GM03348 (cell line): ENCODE results near the gene POLA1.
"Not testable (repeated sequence)": the region's sequence is repeated elsewhere in the genome, so short reads cannot be mapped to it uniquely, and the experiment has no call there.

Source experiments
- DNase-seq: peaks from one replicate; pipeline ENCODE4 v3.0.0; 2012; ENCODE audit warnings: low spot score

POLA1 gene

DNA sequence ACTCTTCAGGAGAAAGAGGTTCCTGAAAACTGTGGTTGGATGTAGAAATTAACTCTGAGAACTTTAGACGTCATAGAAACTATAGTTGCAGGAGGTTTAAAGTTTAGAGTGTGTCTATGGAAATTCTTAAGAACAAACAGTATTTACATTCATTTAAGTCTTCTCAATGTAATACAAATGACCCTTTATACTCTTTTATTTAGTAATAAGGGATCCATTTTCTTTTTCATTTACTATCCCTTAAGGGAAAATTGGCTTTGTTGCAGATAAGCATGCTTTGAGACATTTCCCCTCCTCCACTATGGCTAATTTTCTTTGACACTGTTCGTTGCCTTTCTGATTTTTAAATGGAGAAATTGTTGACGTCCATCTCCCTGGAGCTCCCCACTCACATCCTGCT, 96.4 kb downstream of the POLA1 start:
- DNase-seq, result no peak

DNA sequence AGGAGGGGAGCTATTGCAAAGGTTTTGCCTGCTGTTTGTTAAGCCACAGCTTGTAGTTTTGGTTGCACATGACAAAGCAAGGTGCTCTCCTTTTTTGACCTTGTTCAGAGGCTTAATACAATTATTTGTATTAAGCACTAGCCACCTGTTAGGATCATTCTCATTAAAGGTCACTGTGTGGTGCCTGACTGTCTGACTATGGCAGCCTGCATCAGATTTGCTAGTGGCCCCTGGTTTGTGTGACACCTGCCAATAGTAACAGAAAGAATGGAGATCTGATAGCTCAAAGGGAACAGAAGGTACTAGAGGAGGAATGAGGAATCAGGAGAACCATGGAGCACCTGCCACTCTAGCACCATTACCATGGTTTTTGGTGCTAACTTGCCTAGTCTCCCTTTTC, 102.5 kb downstream of the POLA1 start:
- DNase-seq, result no peak

DNA sequence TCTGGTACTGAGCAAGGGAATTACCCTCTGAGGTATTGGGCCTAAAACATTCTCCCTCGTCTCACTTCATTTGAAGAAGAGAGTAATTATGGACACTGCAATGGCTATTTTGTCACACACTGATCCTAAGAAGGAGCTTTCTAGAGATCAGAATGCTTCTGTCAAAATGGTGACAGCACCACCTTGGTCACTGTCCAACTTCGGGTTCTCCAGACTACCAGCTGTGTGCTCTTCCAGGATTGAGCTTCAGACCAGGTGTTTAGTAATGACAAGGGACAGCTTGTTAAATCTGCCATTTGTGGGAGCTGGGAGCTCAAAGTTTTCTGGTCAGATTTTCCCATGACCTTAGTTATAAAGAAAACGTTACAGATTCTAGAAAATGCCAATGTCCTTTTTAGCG, 105.4 kb downstream of the POLA1 start:
- no peak for DNase-seq

DNA sequence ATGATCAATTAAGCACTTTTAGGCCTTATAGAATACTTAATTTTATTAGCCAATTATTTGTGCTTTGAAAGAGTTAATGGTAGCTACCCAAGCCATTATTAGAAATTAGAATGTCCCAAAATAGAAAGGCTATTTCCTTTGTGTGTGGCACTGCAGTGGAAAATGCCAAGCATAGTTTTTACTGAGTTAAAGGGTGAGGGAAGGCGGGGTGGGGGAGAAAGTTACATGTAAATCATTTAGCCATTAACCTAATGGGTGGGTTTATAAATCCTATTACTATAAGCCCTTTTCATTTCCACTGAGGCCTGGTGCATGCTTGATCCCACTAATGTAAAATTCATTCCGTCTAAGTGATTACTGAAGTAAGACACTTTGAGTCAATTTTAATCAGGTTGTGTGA, 105.8 kb downstream of the POLA1 start:
- DNase-seq, result no peak

DNA sequence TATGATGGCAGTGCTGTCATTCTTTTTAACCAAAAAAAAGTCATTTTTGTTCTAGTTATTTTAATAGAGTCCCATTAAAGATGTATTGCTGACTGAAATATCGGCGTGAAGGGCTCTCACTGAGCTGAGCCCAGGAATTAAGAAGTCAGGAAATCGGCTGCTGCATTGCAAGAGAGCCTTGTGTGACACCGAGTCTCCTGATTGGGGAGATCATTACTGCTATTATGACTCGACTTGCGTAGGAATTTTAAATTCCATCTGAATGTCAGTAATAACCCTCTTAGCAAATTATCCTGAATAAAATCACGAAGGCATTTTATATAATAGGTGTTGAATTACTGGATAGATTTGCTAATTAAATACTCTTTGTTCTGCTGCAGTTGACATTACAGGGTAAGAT, 111.5 kb downstream of the POLA1 start:
- no peak for DNase-seq

DNA sequence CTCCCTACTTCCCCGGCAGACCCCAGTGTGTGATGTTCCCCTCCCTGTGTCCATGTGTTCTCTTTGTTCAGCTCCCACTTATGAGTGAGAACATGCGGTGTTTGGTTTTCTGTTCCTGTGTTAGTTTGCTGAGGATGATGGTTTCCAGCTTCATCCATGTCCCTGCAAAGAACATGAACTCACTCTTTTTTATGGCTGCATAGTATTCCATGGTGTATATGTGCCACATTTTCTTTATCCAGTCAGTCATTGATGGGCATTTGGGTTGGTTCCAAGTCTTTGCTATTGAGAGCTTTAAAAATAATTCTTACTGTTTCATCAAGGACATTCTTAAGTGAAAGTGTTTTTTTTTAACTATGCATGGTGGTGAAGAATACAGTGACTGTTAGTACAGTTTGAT, 126.1 kb downstream of the POLA1 start:
- not testable (repeated sequence) for DNase-seq

DNA sequence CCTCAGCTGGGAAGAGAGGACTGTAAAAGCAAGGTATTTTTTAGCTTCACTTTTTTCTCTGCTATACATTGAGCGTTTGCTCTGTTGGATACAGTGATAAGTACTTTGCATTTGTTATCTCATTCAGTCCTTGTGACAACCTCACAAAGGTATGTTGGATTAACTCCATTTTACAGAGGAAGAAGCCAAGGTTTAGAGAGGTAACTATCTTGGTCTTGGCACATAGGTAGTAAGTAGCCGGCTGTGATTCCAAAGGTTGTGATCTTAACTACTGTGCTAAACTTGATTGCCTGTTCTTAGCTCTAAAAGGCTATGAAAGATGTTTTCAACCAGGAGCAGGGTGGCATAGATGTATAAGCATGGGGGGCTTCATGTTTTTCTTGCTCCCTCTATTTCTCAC, 134.4 kb downstream of the POLA1 start:
- no peak for DNase-seq

DNA sequence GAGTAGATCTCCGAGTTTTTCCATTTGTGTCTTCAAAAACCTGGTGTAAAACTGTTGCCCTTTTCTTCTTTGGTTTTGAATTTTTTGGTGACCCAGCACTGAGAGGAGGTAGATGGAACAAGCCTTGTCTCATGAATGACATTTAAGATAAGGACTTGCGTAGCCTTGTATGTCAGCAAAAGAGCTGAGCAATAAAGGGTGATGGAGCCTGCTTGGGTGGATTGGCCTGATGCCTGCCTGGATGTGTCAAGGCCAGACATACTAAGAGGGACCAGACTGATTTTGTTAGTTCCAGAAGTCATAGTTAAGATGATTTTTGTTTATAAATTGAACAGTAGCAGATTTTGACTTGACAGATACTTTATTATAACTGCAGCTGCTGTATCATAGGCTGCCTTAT, 134.9 kb downstream of the POLA1 start:
- DNase-seq, result no peak

DNA sequence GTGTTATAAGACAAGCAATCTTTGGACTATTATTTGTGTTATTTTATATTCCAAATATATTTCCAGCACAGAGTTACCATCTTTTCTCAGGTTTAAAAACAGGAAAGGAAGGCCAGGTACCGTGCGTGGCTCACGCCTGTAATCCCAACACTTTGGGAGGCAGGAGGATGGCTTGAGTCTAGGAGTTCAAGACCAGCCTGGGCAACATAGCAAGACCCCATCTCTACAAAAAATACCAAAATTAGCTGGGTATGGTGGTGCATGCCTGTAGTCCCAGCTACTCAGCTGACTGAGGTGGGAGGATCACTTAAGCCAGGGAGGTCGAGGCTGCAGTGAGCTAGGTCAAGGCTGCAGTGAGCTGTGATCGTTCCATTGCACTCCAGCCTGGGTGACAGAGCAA, 140.0 kb downstream of the POLA1 start:
- no peak for DNase-seq

DNA sequence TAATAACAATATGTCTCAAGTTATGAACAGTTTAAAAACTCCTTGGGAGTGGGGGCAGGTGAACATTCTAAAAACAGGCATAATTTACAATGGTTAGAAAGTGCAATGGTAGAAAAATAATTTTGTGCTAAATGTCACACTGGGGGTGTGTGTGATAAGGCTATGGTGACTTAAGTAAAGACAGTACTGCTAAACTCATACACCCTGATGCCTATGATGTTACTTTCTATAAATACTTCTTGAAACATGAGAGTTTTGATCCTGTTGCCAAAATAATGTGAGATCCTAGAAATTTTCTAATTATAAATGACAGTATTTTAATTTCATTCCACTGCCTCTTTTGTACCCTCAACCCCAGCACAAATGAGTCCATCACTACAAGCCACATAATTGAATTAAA, 144.2 kb downstream of the POLA1 start:
- DNase-seq, result no peak

DNA sequence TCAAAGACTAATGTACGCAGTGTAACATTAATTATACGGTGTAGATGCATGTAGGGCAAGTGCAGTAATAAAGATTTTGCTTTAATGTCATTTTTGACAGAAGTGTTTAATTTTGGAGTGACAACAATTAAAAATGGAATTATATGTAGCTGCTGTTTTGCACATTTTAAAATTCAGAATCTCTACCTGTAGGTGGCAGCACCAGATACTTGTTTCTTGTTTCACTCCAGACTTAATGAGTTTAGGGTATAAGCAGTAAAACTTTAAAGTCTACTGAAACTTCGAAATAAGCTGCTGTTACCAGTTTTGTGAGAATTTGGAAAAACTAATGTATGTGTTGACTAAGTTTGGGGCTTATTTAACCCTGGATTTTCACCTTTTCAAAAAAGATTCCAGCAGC, 144.9 kb downstream of the POLA1 start:
- DNase-seq, result peak; percentile 11

DNA sequence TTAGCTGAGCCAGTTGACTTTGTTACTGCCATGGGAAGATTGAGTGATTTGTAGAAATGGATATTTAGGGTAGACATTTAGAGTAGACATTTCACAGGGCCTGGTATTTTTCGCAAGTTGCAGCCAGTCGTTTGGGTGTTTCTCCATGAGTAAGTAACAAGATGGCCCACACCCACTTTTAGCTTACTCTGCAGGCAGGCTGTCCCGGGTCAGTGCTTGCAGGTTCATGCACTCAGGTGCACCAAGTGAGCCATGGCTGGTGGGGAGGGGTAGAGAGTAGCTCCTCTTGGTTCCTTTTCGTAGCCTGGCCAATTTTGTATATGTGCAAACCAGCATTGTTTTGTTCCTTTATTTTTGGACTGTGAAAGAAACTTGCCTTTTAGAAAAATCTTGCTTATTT, 145.6 kb downstream of the POLA1 start:
- DNase-seq, result no peak

DNA sequence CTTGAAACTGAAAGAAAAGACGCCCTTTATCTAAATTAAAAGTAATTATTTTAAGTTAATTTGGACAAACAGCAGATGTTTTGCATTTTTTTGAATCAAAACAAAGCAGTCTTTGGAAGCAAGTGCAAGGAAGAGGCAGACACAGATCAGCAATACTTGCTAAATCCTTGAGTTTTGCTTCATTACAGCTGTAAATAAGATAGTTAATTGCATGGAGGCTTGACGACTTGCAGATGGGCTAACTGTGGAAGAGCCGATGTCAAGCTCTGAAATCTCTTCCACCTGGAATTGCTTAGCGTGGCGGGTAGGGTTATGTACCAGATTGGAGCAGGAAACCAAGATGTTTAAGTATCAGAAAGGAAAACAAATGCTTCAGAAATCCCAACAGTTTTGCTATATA, 148.8 kb downstream of the POLA1 start:
- DNase-seq, result no peak

DNA sequence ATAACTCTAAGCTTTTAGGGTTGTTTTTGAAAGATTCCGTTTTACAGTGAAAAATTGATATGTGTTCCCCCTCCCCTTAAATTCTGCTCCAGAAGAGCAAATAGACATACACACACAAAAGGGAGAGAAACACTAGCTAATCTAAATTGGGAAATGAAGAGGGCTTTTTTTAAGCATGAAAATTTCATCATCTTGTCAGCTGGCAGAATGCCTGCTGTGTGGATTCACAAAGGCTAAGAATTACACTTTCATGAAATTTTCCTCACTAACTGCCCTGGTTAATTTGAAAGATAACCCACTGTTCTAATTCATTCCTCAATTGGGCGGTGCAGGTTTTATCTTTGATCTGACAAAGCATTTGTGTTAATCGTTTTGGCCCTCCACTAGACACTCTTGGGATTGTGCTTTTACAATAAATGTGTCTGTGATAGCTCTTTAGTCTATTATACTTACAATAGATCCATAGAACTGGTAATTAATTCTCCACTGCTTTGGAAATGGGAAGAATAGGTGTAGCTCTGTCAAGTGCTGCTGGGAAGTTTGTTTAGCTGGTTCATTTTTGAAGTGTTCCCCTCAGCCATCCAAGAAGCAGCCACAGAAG, 152.9 kb downstream of the POLA1 start:
- peak; percentile 12 for DNase-seq

DNA sequence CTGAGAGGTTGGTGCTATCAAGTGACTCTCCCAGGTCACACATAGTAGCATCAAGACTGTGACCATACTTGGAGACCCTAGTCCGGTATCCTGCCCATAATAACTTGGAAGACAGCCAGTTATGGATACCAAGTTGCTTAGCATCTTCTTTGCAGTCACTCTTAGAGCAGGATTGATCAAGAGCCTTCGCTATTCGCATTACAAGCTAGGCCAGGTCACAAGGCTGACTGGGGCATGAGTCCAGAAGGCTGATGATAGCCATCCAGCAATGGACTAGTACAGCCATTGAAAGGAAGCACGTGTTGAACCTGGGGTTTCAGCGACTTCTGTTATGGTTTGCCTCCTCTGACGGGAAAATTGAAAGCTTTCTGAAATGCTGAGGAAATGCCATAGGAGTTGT, 157.6 kb downstream of the POLA1 start:
- no peak for DNase-seq

DNA sequence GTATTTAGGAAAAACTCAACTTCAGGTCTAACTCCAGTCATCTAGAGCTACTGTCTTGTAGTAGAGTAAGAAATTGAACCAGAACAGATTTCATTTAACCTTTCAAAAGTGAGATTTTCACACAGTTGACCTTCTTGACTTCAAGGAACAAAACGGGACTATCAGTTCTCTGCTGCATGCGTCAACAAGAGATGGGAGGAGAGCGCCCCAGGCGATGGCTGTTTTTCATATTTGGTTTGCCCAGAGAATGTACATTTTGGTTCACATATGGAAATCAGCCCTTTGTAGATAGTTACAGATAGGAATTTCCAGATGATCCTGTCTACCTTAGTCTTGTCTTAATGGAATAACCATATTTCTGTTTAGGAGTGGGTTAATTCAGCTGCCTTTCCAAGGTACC, 158.1 kb downstream of the POLA1 start:
- DNase-seq, result no peak

DNA sequence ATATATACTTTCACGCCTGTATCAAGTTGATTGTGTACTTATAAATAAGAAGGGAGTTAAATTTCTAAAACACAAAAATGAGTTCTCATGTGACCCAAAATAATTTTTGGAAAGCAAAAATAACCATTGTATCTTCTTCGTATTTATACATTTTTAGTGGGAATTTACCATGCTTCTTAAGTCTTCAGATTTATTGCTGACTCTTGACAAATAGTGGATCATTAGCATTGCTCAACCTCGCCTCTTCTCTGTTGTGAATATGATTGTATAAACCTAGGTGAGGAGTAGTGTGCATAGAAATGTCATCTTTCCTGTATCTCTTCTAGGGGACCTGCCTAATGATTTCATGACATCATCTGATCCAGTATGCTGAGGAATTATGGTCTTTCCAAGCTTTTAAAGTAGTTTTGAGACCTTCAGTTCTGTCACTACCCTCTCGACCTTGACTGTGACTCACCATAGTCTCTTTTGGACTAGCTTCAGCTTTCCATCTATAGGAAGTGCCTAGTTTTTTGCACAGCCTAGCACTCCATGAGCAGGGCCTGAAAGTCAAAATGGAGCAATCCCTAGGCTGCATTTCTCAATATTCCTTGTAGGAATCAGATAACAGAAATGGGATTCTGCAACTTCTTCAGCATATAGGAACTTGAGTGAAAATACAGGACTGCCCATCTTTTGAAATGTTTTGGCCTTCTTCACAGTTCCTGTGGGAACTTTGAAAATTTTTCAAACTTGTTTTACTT, 164.5 kb downstream of the POLA1 start:
- DNase-seq, result no peak

DNA sequence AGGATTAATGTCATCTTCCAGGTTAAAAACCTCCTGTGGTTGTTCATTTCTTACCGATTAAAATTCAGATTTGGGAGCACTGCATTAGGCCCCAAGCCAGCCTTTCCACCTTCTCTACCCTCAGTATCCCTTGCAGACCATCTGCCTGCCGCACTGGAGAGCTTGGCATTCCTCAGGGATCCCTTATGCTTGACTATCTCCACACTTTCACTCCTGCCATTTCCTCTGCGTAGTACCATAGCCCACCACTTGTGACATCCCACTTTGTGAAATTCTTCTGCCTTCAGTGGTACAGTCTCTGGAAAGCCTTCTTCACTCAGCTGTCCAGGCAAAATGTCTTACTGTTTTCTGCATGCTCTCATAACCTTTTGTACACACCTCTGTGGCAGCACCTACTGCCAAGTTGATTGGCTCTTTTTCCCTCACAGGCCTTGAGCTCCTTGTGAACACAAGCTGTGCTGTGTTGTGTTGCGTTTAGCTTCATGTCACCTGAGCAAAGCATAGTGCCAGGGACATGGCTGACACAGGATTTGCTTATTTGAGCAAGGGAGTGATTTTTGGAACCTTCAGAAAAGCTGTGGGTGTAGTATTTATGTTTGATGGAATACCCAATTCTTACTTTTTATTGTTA, 165.6 kb downstream of the POLA1 start:
- DNase-seq, result no peak

DNA sequence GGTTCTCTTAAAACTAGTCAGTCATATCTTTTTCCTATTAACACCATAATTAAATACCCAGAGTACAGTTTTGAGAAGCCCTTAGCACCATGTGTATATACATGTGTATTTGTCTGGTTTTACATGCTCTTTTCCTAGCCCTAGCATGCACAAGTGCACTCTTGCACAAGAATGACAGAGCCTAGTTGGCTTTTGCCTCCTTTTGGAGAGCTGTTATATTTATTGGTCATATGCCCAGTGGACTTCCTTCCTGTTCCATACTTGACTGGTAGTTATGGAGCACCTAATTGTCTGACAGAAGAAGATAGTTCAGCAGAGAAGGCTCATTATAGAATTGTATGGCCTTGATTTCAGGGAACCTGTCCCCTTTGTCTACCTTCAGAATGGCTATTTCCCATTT, 166.4 kb downstream of the POLA1 start:
- DNase-seq, result no peak

DNA sequence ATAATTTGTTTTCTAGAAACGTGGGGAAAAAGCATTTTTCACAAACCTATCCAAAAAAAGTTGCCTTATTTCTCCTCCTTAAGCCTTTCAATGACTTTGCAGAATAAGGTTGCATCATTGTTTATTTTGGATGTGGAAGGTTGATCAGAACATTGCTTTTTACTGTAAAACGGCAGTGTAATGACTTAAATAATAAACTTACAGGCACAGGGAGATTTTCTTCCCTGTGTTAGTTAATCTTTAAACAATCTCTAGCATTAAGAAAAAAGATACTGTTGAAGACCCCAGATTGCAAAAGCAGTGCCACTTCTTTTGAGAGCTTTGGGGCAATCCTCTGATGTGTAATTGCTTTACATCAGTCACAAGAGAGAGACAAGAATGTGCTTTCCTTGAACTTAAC, 168.6 kb downstream of the POLA1 start:
- DNase-seq, result no peak

DNA sequence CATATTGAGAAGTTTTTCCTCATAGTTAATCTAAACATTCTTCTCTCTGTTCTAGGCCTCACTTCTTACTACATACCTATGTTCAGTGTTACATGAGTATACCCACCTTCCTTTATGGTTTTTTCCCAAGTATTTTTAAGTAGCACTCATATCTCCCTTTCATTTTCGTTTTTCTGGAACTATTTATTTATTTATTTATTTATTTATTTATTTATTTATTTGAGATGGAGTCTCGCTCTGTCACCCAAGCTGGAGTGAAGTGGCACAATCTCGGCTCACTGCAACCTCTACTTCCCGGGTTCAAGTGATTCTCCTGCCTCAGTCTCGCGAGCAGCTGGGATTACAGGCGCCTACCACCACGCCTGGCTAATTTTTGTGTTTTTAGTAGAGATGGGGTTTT, 170.1 kb downstream of the POLA1 start:
- not testable (repeated sequence) for DNase-seq

DNA sequence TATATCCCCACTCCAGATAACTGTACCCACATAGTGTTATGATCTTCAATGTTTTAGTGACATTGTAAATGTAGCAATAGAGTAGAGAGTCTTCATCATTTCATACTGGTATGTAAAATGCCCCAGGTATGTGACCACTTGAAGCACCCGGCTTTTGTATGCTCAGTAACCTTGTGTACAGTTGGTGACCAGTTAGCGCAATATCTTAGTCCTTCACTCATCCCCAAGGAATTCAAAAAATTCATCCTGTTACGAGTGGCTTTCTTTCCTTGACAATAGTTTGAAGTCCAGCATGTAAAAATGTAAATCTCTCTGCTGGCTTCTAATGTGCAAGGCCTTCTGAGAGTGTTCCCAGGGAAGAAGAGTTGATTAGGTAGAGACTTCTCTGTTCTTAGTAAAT, 176.4 kb downstream of the POLA1 start:
- no peak for DNase-seq

DNA sequence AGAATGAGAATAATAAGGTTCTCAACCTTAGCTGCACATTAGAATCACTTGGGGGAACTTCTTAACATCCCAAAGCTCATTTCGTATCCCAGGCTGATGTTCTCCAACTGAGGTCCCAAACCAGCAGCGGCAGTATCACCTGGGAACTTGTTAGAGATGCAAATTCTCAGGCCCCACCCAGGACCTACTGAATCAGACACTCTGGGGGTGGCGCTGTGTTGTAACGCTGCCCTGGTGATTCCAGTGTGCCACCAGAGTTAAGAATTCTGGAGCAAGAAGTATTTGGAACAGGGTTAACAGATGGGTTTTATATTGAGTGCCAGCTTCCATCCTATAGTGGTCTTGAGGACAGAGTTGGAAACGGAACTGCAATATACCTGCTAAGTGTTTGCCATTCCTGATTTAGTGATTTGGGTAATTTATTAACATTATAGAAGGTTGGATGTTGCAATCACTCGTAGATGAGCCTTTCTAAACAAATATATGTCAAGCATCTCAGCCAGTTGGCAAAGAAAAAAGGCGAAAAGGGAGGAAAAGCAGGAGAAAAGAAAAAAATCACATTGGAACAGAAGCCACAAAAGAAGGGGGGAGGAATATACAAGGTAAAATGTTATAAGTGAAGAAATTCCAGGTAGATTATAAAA, 181.0 kb downstream of the POLA1 start:
- no peak for DNase-seq
